Stimulated activated CD4-positive, alpha-beta T cell treated with anti-CD3 and anti-CD28 coated beads, Interleukin-4, amount 100 ng/mL, for 24 hours (primary cell): ENCODE measurements around the gene HSF2BP.
"Not testable (repeated sequence)": the region's sequence is repeated elsewhere in the genome, so short reads cannot be mapped to it uniquely, and the experiment has no call there.

Experiments used
- DNase-seq: peaks from one replicate; pipeline ENCODE4 v3.0.0-alpha.2; 2020

Gene HSF2BP

DNA sequence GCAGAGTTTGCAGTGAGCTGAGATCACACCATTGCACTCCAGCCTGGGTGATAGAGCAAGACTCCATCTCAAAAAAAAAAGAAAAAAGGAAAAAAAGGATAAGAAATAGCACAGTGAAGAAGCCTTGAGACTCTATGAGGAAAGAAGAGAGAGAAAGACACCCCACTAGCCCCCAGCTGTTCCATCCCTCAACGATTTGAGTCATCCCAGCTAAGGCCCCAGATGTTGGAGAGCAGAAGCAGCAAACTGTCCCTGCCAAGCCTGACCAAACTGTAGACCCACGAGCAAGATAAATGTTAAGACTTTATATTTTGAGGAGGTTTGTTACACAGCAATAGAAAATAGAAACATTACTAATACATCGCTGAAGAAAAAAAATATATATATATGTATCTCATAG lies 42.4 kb downstream of the HSF2BP start:
- not testable (repeated sequence) for DNase-seq

DNA sequence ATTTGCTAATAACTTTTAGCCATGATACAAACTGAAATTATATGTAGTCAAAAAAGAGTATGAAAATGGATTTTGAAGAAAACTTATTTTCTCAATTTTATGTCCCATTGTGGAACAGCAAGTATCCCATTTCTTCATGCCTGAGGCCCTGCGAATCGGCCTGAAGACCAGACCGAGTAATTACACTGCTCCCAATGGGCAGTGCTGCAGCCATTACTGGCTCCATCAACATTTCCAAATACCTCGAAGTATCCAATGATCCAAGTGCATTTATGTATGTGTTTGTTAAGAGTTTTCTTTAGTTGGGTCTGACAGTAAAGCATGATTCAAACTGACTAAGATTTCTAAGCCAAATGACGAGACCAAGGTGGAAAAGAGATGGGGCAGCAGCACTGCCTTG lies 44.4 kb downstream of the HSF2BP start:
- no peak for DNase-seq

DNA sequence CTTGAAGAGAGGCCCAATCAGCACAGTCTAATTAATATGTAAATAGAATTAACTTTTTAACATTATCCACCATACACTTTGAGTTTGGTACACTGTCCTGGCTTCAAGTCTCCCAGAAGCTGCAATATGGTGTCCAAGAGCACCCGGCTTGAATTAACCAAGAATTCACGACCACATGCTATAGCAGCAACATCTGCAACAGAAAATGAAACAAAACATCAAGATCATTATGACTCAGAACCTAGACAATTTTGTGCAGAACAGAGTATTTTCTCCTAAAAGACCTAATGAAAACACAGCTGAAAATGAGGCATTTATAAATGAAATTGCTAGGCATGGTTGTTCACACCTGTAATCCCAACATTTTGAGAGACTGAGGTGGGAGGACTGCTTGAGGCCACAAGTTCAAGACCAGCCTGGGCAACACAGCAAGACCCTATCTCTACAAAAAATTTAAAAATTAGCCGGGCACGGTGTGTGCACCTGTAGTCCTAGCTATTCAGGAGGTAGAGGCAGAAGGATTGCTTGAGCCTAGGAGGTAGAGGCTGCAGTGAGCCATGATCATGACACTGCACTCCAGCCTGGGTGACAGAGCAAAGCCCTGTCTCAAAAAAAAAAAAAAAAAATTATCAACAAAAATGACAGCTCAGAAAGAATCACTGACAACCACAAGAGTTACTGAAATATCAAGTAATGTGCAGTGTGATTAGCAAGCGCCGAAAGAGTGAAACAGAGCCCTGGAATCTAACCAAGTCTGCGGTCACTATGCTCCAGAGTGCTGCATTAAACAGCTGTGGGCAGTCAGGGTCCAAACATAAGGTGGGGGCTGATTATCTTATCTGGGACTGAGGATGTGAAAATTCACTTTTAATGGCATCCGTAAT lies 45.3 kb downstream of the HSF2BP start:
- DNase-seq = no peak

DNA sequence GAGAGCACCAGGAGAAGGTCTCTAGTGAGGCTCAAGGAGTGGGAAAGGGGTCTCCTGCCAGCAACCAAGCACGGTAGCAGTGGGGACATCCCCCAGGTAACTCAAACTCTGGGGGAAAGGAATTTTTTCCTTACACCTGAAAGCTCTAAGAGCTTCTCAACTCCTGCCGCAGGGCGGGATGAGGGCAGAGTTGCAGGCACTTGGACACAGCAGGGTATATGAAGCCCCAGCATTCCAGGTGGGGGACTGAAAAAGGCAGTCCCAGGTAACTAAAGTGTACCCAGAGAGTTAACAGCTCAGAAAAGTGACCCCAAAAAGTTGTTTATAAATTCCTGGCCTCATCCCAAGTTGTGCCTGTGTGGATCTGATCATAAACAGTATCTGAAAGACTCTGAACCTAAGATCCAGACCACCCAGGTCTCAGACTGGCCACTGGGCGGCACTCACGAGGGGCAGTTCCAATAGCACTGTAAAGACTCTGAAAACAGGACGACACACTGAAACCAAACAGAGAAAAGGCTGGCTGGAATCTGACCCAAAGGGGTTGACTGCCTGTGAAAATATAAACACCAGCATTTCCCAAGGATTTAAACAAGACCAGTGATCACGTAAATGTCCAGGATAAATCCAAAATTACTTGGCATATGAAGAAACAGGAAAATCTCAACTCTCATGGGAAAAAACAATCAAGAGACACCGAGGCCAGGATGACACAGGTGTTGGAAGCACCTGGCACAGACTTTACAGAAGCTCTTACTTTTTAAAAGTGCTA lies 47.5 kb downstream of the HSF2BP start:
- DNase-seq = no peak

DNA sequence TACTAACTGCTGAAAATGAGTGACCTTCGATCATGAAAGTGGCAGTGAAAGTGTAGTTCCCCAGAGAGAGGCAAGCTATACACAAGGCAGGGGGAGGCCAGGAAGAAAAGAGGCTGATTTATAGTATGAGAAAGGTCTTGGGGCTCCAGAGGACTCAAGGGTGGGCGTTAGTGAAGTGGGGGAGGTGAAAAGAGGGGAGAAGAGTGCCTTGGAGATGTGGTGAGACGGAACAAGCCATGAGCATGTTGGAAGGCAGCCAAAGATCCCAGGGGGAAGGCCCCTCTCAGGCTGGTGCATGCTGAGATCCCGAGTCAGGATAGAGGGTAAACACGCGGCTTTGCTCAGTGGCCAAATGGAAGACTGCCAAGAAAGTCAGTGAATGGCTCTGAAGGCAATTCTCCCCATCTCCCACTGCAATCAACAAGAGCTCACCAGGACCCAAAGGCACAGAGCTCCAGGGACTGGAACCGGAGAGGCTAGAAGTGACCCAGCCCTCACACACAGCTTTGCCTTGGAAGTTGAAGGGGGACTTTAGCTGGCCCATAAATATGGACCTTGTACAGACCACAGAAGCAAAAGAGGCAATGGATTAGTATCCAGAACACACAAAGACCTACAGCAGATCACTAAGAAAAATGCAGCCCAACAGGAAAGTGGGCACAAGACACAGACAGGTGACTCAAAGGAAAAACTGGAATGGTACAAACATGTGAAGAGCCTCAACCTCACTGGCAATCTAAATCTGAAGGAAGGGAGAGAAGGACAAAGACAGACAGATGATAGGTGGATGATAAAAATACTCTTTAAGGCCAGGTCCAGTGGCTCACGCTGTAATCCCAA lies 49.6 kb downstream of the HSF2BP start:
- DNase-seq = no peak

DNA sequence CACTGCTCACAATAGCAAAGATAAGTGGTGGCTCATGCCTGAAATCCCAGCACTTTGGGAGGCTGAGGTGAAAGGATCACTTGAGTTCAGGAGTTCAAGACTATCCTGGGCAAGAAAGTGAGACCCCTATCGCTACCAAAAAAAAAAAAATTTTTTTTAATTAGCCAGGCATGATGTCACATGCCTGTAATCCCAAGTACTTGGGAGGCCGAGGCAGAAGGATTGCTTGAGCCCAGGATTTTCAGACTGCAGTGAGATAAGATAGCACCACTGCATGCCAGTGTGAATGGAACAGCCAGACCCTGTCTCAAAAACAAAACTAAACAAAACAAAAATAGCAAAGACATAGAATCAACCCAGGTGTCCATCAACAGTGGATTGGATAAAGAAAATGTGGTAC lies 50.6 kb downstream of the HSF2BP start:
- DNase-seq = no peak

DNA sequence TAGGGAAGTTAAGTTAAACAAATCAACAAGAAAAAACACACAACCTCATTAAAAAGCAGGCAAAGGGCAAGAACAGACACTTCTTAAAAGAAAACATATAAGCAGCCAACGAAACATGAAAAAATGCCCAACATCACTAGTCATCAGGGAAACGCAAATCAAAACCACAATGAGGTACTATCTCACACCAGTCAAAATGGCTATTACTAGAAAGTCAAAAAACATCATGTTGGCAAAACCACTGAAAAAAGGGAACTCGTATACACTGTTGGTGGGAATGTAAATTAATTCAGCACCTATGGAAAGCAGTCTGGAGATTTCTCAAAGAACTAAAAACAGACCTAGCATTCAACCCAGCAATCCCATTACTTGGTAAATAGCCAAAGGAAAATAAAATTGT lies 51.1 kb downstream of the HSF2BP start:
- no peak for DNase-seq

DNA sequence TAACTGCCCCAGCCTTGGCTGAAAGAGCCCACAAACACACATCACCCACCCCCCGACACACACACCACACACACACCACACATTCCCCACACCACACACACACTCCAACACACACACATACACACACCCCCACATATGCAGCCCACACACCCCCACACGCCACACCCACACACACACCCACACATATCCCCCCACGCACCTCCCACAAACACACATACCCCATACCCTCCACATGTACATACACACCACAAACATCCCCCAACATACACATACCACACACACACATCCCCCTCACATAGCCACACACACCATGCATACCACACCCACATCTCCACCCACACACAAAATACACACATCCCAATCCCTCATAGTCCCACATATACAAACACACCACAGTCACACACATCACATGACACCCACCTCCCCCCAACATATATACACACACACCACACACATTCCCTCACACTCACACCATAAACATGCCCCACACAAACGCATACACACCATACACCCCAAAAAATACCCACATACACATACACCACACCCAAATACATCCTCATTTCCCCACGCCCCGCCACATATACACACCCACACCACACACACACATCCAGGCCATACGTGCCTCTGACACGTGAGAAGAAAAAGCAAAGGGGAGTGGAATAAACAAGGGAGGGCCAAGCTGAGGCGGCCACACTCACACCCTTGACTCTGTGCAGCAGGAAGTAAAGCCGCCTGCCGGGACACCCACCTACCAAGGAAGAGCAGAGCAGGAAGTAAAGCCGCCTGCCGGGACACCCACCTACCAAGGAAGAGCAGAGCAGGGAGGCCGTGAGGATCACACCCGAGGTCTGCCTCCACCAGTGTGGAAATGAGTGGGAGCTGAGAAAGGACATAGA lies 53.7 kb downstream of the HSF2BP start:
- DNase-seq = no peak

DNA sequence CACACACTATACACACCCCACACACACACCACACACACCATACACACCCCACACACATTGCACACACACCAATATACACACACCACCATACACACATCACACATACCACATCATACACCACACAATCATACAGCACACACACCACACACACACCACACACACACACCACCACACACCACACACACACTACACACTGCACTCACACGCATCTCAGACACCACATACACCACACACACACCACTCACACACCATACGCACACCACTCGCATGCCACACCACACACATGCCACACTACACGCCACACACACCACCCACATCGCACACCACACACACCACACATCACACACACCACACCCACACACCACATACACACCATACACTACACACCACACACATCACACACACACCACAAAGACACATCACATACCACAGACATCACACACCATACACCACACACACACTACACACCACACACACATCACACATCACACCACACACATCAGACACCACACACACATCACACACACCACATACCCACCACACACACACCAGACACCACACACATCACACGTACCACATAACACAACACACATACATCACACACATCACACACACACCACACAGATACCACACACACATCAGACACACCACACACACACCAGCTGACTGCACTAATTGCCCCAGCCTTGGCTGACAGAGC lies 54.6 kb downstream of the HSF2BP start:
- no peak for DNase-seq

DNA sequence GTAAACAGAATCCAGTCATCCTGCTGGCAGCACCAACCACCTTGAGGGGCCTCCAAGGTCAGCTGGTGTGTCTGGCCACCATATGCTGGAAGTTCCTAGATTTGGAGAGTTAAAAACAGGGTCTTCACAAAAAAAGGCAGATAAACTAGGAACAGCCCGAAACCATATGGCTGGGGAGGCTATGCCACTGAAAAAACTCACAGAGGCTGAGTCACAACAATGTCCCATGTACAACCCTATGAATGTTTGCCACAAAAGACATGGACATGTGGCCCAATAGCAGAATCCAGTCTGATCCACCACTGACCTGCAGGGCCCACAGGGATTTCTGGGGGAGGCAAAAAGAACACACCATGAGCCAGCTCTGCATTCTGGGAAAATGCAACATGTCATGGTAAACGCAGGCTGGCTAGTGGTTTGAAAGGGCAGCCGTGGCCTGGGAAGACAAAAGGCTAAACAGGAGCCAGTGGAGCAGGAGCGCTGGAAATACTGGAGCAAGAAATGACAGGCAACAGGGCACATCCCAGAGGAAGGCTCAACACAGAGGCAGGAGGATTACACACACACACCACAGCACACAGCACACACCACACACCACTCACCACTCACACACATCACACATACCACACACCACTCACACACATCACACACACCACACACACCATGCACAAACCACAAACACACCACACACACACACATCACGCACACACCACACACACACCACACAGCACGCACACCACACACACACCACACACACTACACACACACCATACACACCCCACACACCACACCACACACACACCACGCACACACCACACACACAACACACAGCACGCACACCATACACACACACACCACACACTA lies 55.4 kb downstream of the HSF2BP start:
- DNase-seq = no peak

DNA sequence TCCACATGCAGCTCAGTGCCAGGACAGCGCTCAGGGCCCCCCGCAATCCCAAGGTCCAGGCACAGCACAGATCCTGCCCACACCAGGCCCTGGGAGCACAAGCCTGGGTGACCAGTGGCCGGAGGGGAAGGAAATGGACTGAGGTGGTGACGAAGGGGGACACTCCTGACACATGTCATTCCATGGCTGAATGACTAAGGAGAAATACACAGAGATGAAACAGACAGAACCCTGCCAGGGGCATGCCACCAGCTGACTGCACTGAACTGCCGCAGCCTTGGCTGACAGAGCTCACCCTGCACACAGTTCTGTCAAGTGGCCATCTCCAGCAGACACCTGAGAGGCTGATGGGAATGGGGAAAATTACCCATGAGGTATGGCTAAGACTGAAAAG lies 56.1 kb downstream of the HSF2BP start:
- no peak for DNase-seq

DNA sequence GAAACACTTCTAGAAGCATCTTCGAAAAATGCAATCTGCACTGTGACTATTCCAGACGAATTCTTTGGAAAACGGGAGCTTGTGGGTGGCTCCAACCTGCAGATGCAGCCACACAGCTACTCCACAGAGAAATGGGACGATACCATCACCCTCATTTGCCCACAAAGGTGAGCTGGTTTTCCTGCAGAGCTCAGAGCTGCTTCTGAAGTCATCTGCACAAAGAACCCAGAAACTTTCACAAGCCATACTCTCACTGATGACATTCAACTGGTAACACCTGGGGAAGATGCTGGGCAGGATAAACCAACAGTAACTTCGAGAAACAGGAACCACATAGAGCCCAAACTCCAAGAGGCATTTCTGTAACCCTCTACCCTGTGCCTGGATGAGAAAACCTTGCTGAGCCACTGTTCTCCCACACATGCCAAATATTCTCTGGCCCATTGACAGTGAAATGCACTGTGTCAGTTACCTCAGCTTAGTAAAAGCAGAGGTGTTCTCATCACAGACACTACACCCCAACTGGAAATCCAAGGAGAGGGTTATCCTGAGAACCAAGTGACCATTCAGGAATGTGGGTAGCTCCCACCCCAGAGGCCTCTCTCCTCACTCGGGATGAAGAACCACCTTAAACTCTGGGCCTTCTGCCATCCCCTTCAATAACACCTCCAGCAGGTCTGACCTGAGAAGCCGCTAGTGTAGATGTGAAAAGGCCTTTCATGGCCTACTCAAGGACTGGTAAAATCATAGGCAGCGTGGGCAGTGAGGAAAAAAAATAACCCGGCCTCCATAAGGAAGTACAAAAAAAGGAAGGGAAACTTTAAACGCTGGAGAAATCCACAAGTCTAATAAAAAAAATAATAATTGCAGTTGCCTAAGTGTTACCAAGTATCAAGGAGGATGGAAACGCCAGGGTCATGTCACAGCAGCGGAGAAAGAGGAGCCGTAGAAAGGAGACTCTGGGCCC lies 56.7 kb downstream of the HSF2BP start:
- no peak for DNase-seq

DNA sequence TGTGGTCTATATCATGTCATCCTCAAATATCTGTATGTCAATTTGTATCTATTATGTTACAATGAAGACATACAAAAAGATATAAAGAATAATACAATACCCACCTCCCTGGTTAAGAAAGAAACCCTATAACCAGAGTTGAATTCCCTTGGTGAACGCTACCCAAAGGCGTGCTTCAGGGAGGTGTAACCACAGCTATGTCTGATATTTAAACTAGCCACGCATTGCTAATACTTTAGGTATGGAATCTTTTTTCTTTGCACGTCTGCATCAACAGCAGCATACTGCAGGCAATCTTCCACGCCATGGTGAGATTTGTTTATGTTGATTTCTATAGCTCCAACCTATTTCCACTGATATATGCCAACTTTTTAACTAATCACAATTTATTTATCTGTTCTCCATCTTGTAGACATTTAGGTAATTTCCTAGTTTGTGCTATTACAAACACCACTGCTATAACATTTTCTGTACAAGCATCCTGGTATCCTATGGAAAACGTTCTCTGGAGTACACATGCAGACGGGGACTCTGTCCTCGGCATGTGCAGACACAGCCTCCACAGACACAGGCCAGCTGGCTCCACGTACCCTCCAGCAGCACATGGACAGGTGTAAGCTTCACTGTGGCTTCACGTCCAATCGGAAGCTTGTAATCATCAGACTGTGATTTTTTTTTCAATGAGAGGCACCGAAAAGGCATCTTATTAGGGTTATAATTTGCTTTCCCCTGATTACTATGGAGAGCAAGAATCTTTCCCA lies 58.5 kb downstream of the HSF2BP start:
- DNase-seq = no peak

DNA sequence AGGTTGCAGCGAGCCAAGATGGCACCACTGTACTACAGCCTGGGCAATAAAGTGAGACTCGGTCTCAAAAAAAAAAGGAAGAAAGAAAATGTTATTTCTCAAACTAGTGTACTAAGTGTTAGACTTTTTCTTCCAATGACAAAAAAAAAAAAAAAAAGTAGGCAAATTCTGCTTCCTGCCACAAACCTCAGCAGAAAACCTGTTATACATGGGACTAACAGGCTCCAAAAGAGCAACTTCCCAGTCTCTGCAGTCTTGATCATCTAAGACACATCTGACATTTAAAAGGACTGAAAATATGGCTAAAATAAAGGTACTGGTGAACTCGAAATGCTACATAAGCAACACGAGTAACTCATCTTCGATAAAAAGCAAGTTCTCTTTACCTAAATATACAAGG lies 59.6 kb downstream of the HSF2BP start:
- no peak for DNase-seq

DNA sequence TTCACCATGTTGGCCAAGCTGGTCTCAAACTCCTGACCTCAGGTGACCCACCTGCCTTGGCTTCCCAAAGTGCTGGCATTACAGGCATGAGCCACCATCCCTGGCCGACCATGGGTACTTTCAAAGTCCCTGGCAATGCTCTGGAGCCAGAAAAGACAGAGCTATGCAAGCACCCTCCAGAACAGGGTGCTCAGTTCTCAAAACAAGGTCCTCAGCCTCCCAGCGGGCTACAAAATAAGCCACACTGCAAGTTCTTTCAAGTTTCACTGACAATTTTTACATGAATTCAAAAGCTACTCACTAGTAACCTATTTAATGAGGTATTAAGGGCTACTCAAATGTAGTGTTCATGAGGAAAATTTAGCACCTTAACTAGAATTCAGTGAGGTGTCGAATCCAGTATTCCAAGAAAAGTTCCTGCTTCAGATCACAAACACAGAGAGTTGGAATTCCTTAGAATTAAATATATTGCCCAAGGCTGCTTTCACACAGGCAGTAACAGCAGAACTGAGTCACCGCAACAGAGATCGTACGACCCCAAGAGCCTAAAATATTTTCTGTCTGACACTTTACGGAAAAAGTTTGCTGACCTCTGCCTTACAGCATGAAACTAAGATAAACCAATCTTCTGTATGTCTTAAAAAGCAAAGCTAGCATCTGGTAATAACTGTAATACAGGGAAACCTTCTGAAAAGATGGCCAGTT lies 60.7 kb downstream of the HSF2BP start:
- no peak for DNase-seq

DNA sequence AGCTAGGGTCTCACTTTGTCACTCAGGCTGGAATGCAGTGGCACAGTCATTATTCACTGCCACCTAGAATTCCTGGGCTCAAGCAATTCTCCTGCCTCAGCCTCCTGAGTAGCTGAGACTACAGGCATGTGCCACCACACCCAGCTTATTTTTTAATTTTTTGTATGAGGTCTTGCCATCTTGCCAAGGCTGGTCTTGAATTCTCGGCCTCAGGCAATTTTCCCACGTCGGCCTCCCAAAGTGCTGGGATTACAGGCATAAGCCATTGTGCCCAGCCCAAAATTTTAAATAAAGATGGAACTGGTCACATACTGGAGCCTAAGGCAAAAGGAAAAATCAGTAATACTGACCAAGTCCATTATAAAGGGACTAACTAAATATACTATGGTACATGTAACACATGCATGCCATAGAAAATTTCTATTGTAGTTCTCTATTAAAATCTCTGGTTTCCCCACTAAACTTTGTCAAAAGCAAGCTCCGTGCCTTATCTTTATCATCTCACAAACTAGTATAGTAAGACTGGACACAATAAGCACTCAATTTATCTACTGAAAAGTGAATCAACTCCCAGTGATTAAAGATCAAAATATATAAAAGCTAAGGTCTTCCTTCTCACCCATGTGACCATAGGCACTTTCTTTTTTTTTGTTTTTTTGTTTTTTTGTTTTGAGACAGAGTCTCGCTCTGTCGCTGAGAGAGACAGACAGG lies 61.6 kb downstream of the HSF2BP start:
- no peak for DNase-seq

DNA sequence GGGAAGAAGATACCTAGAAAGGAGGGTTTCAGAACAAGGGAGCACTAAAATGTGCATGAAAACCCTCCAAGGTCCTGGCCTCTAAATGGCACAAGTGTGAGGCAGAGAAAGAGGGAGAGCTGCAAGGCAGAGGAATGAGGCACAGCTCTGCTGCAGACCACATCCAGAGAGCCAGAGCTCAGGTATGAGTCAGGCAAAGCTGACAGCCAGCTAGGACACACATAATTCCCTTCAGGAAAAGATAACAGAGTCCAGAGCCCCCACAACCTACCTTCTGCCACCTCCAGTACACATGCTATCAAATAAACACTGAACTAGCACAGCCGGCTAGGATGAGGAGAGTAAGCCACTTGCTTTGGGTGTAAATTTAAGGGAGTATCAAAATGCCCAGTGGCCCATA lies 62.2 kb downstream of the HSF2BP start:
- DNase-seq = no peak
